ENCODE measurements around the gene KRTAP3-2. TPM values are rescaled to one million over a fixed set of nuclear protein-coding genes. Genes with fewer than 3 reads are reported as not detected.

Gene KRTAP3-2
- total and polyA plus RNA-seq, 10 donors: not detected

DNA sequence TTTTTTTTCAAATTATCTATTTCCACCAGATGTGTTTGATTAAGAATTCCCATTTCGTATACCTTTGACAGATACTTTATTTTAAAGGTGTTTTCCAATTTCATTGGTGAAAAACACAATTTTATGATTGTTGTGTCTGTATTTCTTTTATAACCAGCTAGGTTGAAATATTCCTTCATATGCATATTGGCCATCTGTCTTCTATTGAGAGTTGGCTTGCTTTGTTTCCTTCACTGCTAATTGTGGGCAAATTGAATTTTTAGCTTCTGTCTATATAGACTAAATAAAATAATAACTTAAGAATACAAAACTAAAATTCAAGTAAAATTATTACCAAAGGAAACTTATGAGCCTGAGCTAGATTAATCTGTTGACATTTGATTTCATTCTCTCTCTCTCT is 4.6 kb downstream of the KRTAP3-2 start:
- 53 to 79% (median 70%) methylated on average over 1 of the region's 1 CpG for whole genome bisulfite sequencing, 5 donors
- Histone ChIP-seq H3K4me1 (no peaks in the 10 kb centered on the region), H3K27me3 (replicated peaks in 1 of 7) (peaks cover 0 to 51% (median 0%) of the 10 kb centered on the region in 7 donors), H3K4me3 (no peak overlapping the region), H3K27ac (no peak overlapping the region), H3K36me3 (no peaks in the 10 kb centered on the region), H3K9me3 (peaks cover 0 to 3% (median 0%) of the 10 kb centered on the region in 8 donors)
- TF ChIP-seq POLR2A (IDR thresholded peaks at IDR 0.05): no peak
- TF ChIP-seq, protein P1, sequence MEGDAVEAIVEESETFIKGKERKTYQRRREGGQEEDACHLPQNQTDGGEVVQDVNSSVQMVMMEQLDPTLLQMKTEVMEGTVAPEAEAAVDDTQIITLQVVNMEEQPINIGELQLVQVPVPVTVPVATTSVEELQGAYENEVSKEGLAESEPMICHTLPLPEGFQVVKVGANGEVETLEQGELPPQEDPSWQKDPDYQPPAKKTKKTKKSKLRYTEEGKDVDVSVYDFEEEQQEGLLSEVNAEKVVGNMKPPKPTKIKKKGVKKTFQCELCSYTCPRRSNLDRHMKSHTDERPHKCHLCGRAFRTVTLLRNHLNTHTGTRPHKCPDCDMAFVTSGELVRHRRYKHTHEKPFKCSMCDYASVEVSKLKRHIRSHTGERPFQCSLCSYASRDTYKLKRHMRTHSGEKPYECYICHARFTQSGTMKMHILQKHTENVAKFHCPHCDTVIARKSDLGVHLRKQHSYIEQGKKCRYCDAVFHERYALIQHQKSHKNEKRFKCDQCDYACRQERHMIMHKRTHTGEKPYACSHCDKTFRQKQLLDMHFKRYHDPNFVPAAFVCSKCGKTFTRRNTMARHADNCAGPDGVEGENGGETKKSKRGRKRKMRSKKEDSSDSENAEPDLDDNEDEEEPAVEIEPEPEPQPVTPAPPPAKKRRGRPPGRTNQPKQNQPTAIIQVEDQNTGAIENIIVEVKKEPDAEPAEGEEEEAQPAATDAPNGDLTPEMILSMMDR (IDR thresholded peaks at IDR 0.05 in 8 of 11, conservative IDR thresholded peaks at IDR 0.05 in 3 of 11): no peak
- no peak for TF ChIP-seq POLR2AphosphoS5 (IDR thresholded peaks at IDR 0.05)
- intact Hi-C loops (cut with DNase I; ENCODE audit: low total_unique reads): no loop called here
- DNase-seq: no peak

DNA sequence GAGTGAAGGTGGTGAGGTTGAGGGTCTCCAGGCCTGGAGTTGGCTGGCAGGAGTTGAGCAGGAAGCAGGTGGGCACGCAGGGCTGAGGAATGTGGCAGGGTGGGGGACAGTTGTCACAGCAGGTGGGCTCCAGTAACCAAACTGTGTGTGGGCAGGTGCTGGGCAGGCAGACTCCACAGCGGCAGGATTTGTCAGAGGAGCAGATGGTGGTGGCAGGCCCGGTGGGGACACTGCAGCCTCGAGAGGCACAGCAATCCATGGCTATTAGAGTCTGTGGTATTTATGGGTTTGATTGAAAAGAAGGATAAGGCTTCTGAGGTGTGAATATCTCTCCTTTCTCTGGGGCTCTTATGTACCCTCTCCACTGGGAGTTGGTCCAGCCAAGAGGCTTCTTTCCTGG is 5.9 kb downstream of the KRTAP3-2 start, which contains the start of gene KRTAP3-3:
Gene KRTAP3-3 (minus strand): TSS at position 326 of the 400 bp plus-strand sequence. CDS start 67 bp downstream, at position 259.
- Histone ChIP-seq H3K9me3 (peaks cover 0 to 3% (median 0%) of the 10 kb centered on the region in 8 donors), H3K4me3 (no peak within 1 kb of the TSS), H3K36me3 (no peaks in the 10 kb centered on the region), H3K27me3 (replicated peaks in 1 of 7) (peaks cover 0 to 45% (median 0%) of the 10 kb centered on the region in 7 donors), H3K4me1 (no peaks in the 10 kb centered on the region), H3K27ac (no peak within 1 kb of the TSS)
- no peak for DNase-seq
- TF ChIP-seq POLR2A (IDR thresholded peaks at IDR 0.05): no peak
- TF ChIP-seq, protein P1 (IDR thresholded peaks at IDR 0.05 in 8 of 11, conservative IDR thresholded peaks at IDR 0.05 in 3 of 11): no peak
- TF ChIP-seq POLR2AphosphoS5 (IDR thresholded peaks at IDR 0.05): no peak
- intact Hi-C loops (cut with DNase I; ENCODE audit: low total_unique reads): no loop called here
- WGBS, 5 donors: 33 to 58% (median 42%) methylated on average over 4 of the region's 4 CpGs

- TF ChIP-seq POLR2A (IDR thresholded peaks at IDR 0.05) (no peak), POLR2AphosphoS5 (IDR thresholded peaks at IDR 0.05) (no peak)
- TF ChIP-seq, protein P1 (IDR thresholded peaks at IDR 0.05 in 8 of 11, conservative IDR thresholded peaks at IDR 0.05 in 3 of 11): no peak
- DNase-seq: no peak
- no peaks in the 10 kb centered on the region for H3K36me3 ChIP-seq
- H3K27me3 ChIP-seq (replicated peaks in 1 of 7): peaks cover 0 to 45% (median 0%) of the 10 kb centered on the region in 7 donors
- intact Hi-C loops (cut with DNase I; ENCODE audit: low total_unique reads): no loop called here
- no peak overlapping the region for H3K4me3 ChIP-seq
- H3K27ac ChIP-seq: no peak overlapping the region
- WGBS, 5 donors: 90 to 94% (median 92%) methylated on average over 2 of the region's 2 CpGs
- no peaks in the 10 kb centered on the region for H3K4me1 ChIP-seq
- peaks cover 0 to 3% (median 0%) of the 10 kb centered on the region in 8 donors for H3K9me3 ChIP-seq
Observed at GRCh38 chr17:40993084-40993483, 6.6 kb downstream of the KRTAP3-2 start.

GRCh38 chr17:40992666-40993065 is 7.0 kb downstream of the KRTAP3-2 start:
- Histone ChIP-seq H3K36me3 (no peaks in the 10 kb centered on the region), H3K27me3 (replicated peaks in 1 of 7) (peaks cover 0 to 45% (median 0%) of the 10 kb centered on the region in 7 donors), H3K27ac (no peak overlapping the region), H3K4me1 (peaks cover 0 to under 1% (median 0%) of the 10 kb centered on the region in 6 donors), H3K4me3 (no peak overlapping the region), H3K9me3 (peaks cover 0 to 3% (median 0%) of the 10 kb centered on the region in 8 donors)
- TF ChIP-seq, protein P1 (IDR thresholded peaks at IDR 0.05 in 8 of 11, conservative IDR thresholded peaks at IDR 0.05 in 3 of 11): no peak
- TF ChIP-seq POLR2AphosphoS5 (IDR thresholded peaks at IDR 0.05) (no peak), POLR2A (IDR thresholded peaks at IDR 0.05) (no peak)
- DNase-seq: no peak
- 87 to 94% (median 91%) methylated on average over 3 of the region's 3 CpGs for WGBS, 5 donors
- intact Hi-C loops (cut with DNase I; ENCODE audit: low total_unique reads): no loop called here
